Activated naive CD4-positive, alpha-beta T cell treated with anti-CD3 and anti-CD28 coated beads, Interleukin-2, amount 10 ng/mL, durations not matched to agents 7 days and 5 days (primary cell): ENCODE data around the gene TIE1.

Experiments
- CTCF ChIA-PET: fragments of 350-600 bp; sonication (Branson Sonifier 250); formaldehyde crosslinking; loops from one replicate; lab custom pipeline; 2021; ENCODE audit warnings: antibody characterized with exemption; lab: Charles Lee
- DNase-seq: peaks from one replicate; pipeline ENCODE4 v3.0.0-alpha.2; 2020
- H3K27ac Mint-ChIP-seq: one replicate; pipeline ENCODE4 v1.8.0; 2021; ENCODE audit warnings: mild to moderate bottlenecking, moderate library complexity, mixed read lengths
- H3K27me3 Mint-ChIP-seq: one replicate; pipeline ENCODE4 v1.8.0; 2021; ENCODE audit warnings: mild to moderate bottlenecking, mixed read lengths
- H3K36me3 Mint-ChIP-seq: one replicate; pipeline ENCODE4 v1.8.0; 2021; ENCODE audit warnings: mixed read lengths
- H3K4me1 Mint-ChIP-seq: one replicate; pipeline ENCODE4 v1.8.0; 2021; ENCODE audit warnings: mixed read lengths
- H3K4me3 Mint-ChIP-seq: one replicate; pipeline ENCODE4 v1.8.0; 2021; ENCODE audit warnings: mild to moderate bottlenecking, moderate library complexity, mixed read lengths
- H3K9me3 Mint-ChIP-seq: one replicate; pipeline ENCODE4 v1.8.0; 2021; ENCODE audit warnings: mixed read lengths

Gene TIE1

DNA sequence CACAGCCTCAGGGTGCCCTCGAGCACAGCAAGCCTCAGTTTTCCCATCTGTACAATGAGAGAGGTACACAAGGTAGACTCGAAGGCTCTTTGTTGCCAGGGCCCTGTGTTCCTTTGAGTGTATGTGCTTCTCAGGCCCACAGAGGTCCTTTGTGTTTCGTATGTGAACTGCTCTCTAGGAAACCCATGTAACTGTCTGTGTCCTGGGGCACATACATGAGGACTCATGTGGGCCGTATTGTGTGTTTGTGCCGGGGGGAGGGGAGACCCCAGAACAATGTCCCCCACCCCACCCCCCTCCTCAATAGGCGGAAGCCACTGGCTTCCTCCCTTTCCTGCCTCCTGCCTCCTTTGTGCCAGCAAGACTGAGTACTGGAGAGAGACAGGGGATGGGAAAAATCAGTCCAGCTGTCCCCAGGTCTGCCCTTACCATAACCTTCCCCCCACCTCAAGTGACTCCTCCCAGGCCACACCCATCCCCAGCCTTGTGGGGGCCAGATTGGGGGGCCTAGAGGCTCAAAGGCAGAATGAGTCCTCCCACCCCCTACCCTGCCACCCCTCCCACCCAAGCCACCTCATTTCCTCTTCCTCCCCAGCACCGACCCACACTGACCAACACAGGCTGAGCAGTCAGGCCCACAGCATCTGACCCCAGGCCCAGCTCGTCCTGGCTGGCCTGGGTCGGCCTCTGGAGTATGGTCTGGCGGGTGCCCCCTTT lies at the start of gene TIE1:
TIE1 (plus strand) TSS at position 605 of the 717 bp plus-strand sequence; CDS start at position 695, 90 bp downstream.
- Mint-ChIP-seq H3K27ac (peak within 1 kb of the TSS; percentile 31), H3K4me3 (no peak within 1 kb of the TSS), H3K36me3 (no peaks in the 10 kb centered on the region), H3K4me1 (peaks cover 22% of the 10 kb centered on the region), H3K9me3 (no peaks in the 10 kb centered on the region), H3K27me3 (peaks cover 34% of the 10 kb centered on the region)
- CTCF ChIA-PET, result no interaction called here
- no peak for DNase-seq

DNA sequence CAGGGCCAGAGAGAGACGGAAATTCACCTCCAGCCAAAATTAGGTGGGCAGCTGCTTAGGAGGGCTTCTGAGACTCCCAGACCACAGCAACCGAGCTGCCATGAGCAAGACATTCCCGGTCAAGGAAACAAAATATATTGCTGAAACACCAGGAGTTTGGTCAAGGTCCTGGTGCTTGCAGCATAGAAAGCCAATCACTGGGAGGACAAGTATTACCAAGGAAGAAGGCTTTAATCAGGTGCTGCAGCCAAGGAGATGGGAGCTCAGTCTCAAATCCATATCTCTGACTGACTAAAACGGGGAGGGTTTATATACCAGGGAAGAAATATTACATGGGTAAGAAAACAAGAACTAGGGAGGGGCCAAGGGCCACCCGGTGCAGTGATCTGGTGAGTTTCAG lies 49.8 kb upstream of the TIE1 start:
- Mint-ChIP-seq H3K9me3 (peaks cover 8% of the 10 kb centered on the region), H3K4me3 (no peak overlapping the region), H3K27ac (no peak overlapping the region), H3K4me1 (no peaks in the 10 kb centered on the region), H3K36me3 (no peaks in the 10 kb centered on the region), H3K27me3 (peaks cover 47% of the 10 kb centered on the region)
- no peak for DNase-seq
- CTCF ChIA-PET, result no interaction called here

DNA sequence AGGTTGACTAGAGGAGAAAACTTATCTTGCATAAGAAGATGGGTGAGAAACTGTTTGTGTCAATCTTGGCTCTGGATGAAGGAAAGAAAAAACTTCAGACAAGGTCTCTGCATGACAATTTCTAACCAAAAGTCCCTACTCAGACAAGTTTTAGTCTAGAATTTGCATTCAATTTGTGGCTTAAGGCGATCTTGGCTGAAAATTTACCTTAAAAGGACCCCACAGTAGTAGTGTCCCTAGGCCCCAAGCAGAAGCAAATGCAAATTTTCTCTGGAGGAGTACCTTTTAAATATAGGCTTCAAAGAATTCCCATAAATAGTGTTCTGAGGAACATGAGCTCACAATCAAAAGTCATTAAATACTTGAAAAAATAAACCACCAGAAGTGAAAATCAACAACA lies 48.6 kb upstream of the TIE1 start:
- H3K9me3 Mint-ChIP-seq, result peaks cover 4% of the 10 kb centered on the region
- no peak overlapping the region for H3K4me3 Mint-ChIP-seq
- CTCF ChIA-PET, result interaction anchor here (1.5 kb wide), 1 partner anchor 12 kb away, joined by 3 read pairs; no protein-coding TSS in a partner anchor
- H3K36me3 Mint-ChIP-seq, result no peaks in the 10 kb centered on the region
- peaks cover 49% of the 10 kb centered on the region for H3K27me3 Mint-ChIP-seq
- H3K27ac Mint-ChIP-seq, result no peak overlapping the region
- DNase-seq, result no peak
- H3K4me1 Mint-ChIP-seq, result no peaks in the 10 kb centered on the region

DNA sequence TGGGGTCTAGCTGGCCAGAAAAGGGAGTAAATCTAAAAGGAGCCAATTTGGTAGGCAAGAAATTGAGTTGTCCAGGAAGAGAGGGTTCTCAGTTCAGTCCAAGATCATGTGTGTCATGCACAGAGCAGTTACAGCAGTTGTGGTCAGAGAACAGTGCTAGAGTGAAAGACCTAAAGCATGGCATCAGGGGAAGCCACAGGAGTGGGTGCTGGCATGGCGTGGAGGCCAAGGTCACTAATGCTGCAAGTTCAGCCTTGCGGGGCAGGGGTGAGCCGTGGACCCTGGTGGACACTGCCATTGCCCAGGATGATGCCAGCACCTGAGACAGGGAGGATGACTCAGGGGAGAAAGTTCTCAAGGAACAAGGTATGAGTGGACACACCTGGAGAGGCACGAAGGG lies 47.6 kb upstream of the TIE1 start:
- H3K27ac Mint-ChIP-seq, result no peak overlapping the region
- DNase-seq, result no peak
- no peaks in the 10 kb centered on the region for H3K4me1 Mint-ChIP-seq
- peaks cover 2% of the 10 kb centered on the region for H3K9me3 Mint-ChIP-seq
- H3K4me3 Mint-ChIP-seq, result no peak overlapping the region
- no peaks in the 10 kb centered on the region for H3K36me3 Mint-ChIP-seq
- H3K27me3 Mint-ChIP-seq, result peaks cover 48% of the 10 kb centered on the region
- CTCF ChIA-PET, result interaction anchor here (1.5 kb wide), 1 partner anchor 13 kb away, joined by 3 read pairs; no protein-coding TSS in a partner anchor

DNA sequence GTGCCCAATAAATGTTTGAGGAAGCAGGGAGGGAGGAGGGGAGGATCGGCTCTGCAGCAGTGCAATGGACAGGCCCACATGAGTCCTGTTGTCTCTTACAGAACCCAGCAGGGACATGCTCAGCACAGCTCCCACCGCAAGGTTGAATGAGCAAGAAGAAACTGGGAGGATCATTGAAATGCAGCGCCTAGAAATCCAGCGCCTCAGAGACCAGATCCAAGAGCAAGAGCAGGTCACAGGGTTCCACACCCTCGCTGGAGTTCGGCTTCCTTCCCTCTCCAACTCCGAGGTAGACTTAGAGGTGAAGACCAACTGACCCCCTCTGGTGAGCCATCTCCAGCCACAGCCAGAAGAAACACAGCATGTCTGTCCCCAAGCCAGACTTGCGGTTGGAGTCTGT lies 46.9 kb upstream of the TIE1 start:
- no peaks in the 10 kb centered on the region for H3K36me3 Mint-ChIP-seq
- H3K27ac Mint-ChIP-seq, result no peak overlapping the region
- H3K4me3 Mint-ChIP-seq, result no peak overlapping the region
- no peaks in the 10 kb centered on the region for H3K4me1 Mint-ChIP-seq
- H3K27me3 Mint-ChIP-seq, result peaks cover 53% of the 10 kb centered on the region
- peaks cover 2% of the 10 kb centered on the region for H3K9me3 Mint-ChIP-seq
- CTCF ChIA-PET, result no interaction called here
- no peak for DNase-seq

DNA sequence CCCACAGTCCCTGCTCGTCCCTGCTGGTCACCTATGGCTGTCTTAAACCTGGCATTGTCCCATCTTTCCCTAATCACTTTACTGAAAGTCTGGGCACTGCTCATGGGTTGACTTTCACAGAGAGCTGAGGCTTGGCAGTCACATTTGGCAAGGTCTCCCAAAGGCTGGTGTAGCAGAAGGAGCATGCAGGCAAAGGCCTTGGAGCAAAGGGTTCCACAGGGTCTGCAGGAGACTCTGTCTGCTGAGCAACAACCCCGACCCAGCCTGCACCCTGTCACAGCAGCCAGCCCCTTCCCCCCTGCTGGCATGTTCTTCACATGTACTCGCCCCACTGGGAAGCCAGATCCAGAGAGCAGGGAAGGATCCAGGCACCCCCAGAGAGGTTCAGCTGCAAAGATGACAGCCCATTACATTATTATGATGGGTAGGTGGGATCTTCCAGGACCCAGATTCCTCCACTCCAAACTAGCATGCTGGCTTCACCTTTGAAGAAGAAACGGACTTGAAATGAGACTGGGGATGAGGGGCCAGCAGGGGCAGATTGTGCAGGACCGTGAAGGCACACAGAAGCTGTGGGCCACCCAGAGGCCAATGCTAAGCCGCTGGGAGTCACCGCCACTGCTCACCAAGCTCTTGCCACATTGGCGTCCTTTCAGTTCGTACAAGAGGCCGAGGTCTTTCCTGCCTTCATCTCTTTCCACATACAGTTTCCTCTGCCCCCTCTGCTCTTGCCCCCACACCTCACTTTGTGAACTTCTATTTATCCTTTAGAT lies 45.2 kb upstream of the TIE1 start:
- CTCF ChIA-PET, result no interaction called here
- peaks cover 2% of the 10 kb centered on the region for H3K9me3 Mint-ChIP-seq
- H3K27ac Mint-ChIP-seq, result no peak overlapping the region
- H3K36me3 Mint-ChIP-seq, result no peaks in the 10 kb centered on the region
- peaks cover 50% of the 10 kb centered on the region for H3K27me3 Mint-ChIP-seq
- no peak overlapping the region for H3K4me3 Mint-ChIP-seq
- H3K4me1 Mint-ChIP-seq, result no peaks in the 10 kb centered on the region
- DNase-seq, result no peak

DNA sequence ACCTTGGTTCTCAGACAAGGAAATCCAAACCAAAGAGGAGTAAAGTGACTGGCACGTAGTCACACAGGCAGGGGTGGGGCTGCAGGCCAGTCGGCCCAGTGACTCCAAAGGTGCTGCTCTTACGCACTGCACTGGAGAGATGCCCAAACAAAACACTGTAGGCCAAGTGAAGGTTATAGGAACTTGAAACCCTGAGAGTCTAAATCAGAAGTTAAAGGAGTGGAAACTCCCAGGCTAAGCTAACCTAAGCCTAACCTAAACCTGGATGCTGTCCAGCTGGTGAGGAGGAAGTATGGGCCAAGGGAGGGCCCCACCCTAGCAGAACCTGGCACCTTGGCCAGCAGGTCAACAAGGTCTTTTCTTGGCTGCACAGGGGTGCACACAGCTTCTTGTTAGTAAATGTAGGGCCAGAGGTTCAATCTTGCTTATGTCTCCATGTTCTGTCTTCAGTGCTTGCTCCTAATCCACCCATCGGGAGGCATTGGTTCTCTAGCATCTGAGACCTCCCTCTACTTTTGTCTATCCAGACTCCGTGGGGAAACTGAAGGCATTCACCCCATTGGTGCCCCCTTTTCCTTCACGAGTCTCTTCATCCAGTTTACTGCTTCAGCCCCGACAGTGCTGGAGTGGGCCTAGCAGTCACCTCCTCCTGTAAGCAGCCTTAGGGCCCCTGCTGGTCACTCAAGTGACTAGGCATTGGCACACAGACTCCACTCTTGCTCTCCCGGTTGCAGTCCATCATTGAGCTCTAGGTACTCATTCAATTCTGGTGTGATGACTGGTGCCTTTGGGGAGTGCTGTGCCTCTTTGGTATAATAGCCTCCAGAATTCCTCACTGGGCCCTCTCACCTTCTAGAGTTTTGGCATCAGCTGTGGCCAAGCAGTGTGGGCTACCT lies 43.9 kb upstream of the TIE1 start:
- CTCF ChIA-PET, result no interaction called here
- H3K9me3 Mint-ChIP-seq, result peaks cover 2% of the 10 kb centered on the region
- H3K36me3 Mint-ChIP-seq, result no peaks in the 10 kb centered on the region
- H3K27ac Mint-ChIP-seq, result no peak overlapping the region
- H3K4me1 Mint-ChIP-seq, result no peaks in the 10 kb centered on the region
- peaks cover 44% of the 10 kb centered on the region for H3K27me3 Mint-ChIP-seq
- H3K4me3 Mint-ChIP-seq, result no peak overlapping the region
- no peak for DNase-seq

DNA sequence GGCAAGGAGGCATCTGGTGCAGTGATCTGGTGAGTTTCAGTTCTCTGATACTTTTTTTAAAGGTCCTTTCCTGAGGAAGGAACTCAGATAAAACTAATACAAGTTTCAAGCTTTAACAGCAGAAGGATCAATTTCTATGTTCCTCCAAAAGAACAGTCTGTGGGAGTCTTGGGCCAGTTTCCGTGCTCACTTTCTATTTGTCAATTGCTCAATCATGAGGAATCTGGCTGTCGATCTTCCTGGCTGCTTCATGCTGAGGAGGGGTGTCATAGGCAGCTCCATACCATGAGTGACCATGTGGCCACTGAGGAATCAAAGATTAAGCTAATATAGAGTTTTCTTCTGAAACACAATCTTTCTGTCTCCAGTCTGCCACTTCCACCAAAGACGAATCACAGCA lies 42.4 kb upstream of the TIE1 start:
- CTCF ChIA-PET, result no interaction called here

DNA sequence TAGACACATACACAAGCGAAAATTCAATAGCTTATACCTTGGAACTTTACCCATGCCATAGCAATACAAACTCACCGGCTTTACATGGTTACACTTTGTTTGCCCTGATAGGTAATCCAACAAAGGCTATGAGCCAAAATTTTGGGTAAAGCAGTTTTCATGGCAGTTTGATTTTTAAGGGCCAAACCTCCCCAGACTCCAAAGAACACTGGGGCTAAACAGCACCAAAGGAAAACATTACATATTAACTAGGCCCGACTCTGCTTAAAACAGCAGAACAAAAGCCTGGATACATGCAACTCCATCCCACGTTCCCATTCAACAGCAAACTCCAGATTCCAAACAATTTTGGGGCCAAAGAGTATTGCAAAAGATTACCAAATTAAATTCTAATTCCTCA lies 35.4 kb upstream of the TIE1 start:
- H3K36me3 Mint-ChIP-seq, result no peaks in the 10 kb centered on the region
- H3K9me3 Mint-ChIP-seq, result peaks cover 15% of the 10 kb centered on the region
- H3K4me1 Mint-ChIP-seq, result peaks cover 3% of the 10 kb centered on the region
- no peak overlapping the region for H3K4me3 Mint-ChIP-seq
- no peak for DNase-seq
- peaks cover 43% of the 10 kb centered on the region for H3K27me3 Mint-ChIP-seq
- no peak overlapping the region for H3K27ac Mint-ChIP-seq
- CTCF ChIA-PET, result interaction anchor here (0.5 kb wide), 1 partner anchor 39 kb away, joined by 3 read pairs; no protein-coding TSS in a partner anchor

More for the DNA sequence above, 42.4 kb upstream of the TIE1 start:
- DNase-seq, result no peak
- Mint-ChIP-seq H3K9me3 (peaks cover 11% of the 10 kb centered on the region), H3K4me1 (no peaks in the 10 kb centered on the region), H3K4me3 (no peak overlapping the region), H3K27me3 (peaks cover 37% of the 10 kb centered on the region), H3K36me3 (no peaks in the 10 kb centered on the region), H3K27ac (no peak overlapping the region)

DNA sequence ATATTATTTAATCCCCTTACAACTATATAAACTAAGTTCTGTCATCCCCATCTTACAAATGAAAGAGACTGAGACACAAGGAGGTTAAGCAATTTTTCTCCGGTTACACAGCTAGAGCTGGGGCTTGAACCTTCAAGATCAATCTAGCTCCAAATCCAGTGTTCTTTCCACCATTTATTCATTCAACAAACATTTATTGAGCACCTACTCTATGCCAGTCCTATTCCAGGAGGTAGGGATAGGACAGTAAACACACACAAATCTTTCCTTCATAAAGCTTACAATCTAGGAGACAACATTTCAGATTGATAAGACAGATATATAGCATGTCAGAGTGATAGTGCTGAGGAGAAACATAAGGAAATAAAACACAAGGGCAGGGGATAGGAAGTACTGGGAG lies 33.9 kb upstream of the TIE1 start:
- Mint-ChIP-seq H3K9me3 (peaks cover 15% of the 10 kb centered on the region), H3K27ac (no peak overlapping the region), H3K36me3 (no peaks in the 10 kb centered on the region), H3K27me3 (peaks cover 58% of the 10 kb centered on the region), H3K4me3 (no peak overlapping the region), H3K4me1 (peaks cover 15% of the 10 kb centered on the region)
- CTCF ChIA-PET, result interaction anchor here (0.5 to 1.0 kb wide), 2 partner anchors 28 to 1665 kb away, joined by 3 read pairs; no protein-coding TSS in a partner anchor
- no peak for DNase-seq

DNA sequence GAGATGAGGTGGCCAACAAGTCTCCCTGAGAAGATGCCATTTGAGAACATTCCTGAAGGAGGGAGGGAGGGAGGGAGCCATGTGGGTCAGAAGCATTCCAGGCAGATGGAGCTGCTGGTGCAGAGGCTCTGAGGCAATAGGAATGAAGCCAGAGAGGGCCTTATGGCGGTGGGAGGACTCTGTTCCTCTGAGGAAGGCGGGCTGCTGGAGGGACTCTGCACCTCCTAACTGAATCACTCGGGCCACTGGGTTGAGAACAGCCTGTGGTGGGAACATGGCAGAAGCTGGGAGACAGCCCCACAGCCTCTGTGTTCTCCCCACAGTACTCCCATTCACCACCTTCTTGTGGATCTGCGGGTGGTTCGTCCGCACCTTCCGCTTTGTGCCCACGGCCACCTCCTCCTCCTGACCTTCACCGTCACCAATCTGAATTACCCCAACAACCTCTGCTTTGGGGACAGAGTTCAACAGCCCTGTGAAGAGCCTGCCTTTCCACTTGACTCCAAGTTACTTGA lies 33.4 kb upstream of the TIE1 start:
- peaks cover 59% of the 10 kb centered on the region for H3K27me3 Mint-ChIP-seq
- H3K9me3 Mint-ChIP-seq, result peaks cover 13% of the 10 kb centered on the region
- H3K27ac Mint-ChIP-seq, result no peak overlapping the region
- CTCF ChIA-PET, result interaction anchor here (0.5 to 1.0 kb wide), 2 partner anchors 28 to 1665 kb away, joined by 3 read pairs; no protein-coding TSS in a partner anchor
- no peak overlapping the region for H3K4me3 Mint-ChIP-seq
- H3K4me1 Mint-ChIP-seq, result peaks cover 15% of the 10 kb centered on the region
- DNase-seq, result no peak
- no peaks in the 10 kb centered on the region for H3K36me3 Mint-ChIP-seq

DNA sequence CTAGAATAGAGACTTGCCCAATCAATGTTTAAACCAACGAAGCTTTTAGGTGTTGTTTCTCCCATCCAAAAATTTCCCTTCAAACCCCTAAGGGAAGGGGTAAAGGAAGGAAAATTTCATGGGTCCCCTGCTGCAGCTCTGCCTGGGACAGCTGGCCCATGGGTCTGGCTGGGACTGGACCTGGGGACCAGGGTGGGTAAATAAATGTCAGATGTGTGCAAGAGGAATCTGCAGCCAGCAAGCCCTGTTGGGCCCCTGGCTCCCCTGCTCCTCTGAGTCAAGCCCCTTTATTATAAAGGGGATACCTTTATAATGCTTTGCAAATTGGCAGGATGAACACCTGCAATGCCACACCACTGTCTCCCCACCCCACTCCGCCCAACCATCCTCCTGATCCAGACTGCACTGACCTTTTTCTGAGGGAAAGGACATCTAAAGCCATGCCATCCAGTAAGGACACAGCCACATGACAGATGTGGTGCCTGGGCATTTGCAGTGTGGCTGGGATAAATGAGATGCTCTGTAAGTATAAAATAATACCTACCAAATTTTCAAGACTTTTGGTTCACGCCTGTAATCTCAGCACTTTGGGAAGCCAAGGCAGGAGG lies 32.9 kb upstream of the TIE1 start:
- CTCF ChIA-PET, result interaction anchor here (1.0 kb wide), 2 partner anchors 29 to 86 kb away, joined by 3 read pairs; no protein-coding TSS in a partner anchor
- no peak for DNase-seq
- Mint-ChIP-seq H3K4me3 (no peak overlapping the region), H3K4me1 (peaks cover 15% of the 10 kb centered on the region), H3K27ac (no peak overlapping the region), H3K36me3 (no peaks in the 10 kb centered on the region), H3K9me3 (peaks cover 7% of the 10 kb centered on the region), H3K27me3 (peaks cover 61% of the 10 kb centered on the region)

DNA sequence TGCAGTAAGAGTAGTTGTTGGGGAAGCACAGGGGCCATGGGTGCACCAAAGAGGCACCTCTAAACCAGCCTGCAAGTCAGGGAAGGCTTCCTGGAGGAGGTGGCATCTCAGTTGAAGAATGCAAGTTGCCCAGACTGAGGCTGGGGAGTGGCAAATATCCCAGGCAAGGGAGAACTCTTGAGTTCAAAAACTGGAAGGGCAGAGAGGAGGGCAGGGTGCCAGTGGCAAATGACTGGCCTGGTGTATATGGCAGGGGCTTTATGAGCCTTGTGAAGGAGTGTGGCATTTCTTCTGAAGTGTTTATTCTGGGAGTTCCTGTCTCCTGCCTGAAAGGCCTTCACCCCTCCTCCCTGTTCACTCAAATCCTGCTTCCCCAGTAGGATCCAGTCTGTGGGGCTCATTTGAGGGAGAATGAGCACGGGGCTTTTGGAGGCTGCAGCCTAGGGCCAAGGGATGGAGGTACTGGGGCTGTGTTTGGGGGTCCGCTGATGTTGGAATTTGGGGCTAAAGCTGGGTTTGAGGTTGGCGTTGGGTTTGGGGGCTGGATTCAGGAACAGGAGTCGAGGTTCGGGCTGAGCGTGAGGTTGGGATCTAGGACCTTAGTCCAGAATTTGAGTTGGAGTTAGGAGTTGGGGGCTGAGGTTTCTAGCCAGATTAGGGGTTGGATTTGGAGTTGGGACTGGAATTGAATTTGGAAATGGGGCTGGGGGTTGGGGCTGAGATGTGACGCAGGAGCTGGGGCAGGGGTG lies 31.0 kb upstream of the TIE1 start, which contains the start of gene TMEM125:
TMEM125 (plus strand) TSS at position 357 of the 749 bp plus-strand sequence. CDS start 2,740 bp downstream, outside the sequence.
- Mint-ChIP-seq H3K27ac (no peak within 1 kb of the TSS), H3K4me1 (peaks cover 25% of the 10 kb centered on the region), H3K9me3 (peaks cover 9% of the 10 kb centered on the region), H3K27me3 (peaks cover 73% of the 10 kb centered on the region), H3K36me3 (peaks cover 8% of the 10 kb centered on the region), H3K4me3 (no peak within 1 kb of the TSS)
- CTCF ChIA-PET, result no interaction called here
- no peak for DNase-seq
